Fibroblast of lung (primary cell): ENCODE results near the gene PCDH9. TPM values are rescaled to one million over a fixed set of nuclear protein-coding genes. Genes with fewer than 3 reads are reported as not detected.

ENCODE experiments used
- DNase-seq, 2 donors: peaks; one replicate each; pipeline versions ENCODE4 v3.0.0 to v3.0.0-alpha.2; 2010; ENCODE audit warnings: low read depth in 2 of 2
- H2AFZ ChIP-seq: 2 replicates; pipeline ENCODE4 v1.5.1; 2012; ENCODE audit warnings: low read length, control low read depth, inconsistent platforms
- H3K27ac ChIP-seq: 2 replicates; pipeline ENCODE4 v1.5.1; 2011; ENCODE audit warnings: low read length, control low read depth; ENCODE audit not compliant: insufficient read depth
- H3K27me3 ChIP-seq: 2 replicates; pipeline ENCODE4 v1.5.1; 2011; ENCODE audit warnings: mild to moderate bottlenecking, low read length; ENCODE audit not compliant: control insufficient read depth, insufficient read depth
- H3K36me3 ChIP-seq: 2 replicates; pipeline ENCODE4 v1.5.1; 2011; ENCODE audit warnings: low read length; ENCODE audit not compliant: control insufficient read depth, insufficient read depth
- H3K4me1 ChIP-seq: 2 replicates; pipeline ENCODE4 v1.5.1; 2011; ENCODE audit warnings: low read length; ENCODE audit not compliant: control insufficient read depth, insufficient read depth; ENCODE audit errors: extremely low read depth
- H3K4me2 ChIP-seq: 2 replicates; pipeline ENCODE4 v1.5.1; 2011; ENCODE audit warnings: low read length, control low read depth; ENCODE audit not compliant: insufficient read depth; ENCODE audit errors: extremely low read depth
- H3K4me3 ChIP-seq, 4 experiments: fragments of 200-600 bp in 1 of 4; sonication (generic) in 1 of 4; replicated peaks in 1 of 4; 2 replicates each; pipeline ENCODE4 v1.5.1; 2011 to 2016; ENCODE audit warnings: low read length in 4 of 4, low read depth in 3 of 4, mild to moderate bottlenecking in 3 of 4, control low read depth in 2 of 4, inconsistent platforms in 1 of 4, mixed read lengths in 1 of 4; ENCODE audit not compliant: insufficient read depth in 1 of 4; ENCODE audit errors: control extremely low read depth in 1 of 4
- H3K79me2 ChIP-seq: 2 replicates; pipeline ENCODE4 v1.5.1; 2012; ENCODE audit warnings: mild to moderate bottlenecking, low read length, inconsistent platforms; ENCODE audit not compliant: control insufficient read depth, insufficient read depth
- H3K9ac ChIP-seq: 2 replicates; pipeline ENCODE4 v1.5.1; 2011; ENCODE audit warnings: mild to moderate bottlenecking, low read length, control low read depth; ENCODE audit not compliant: insufficient read depth
- H3K9me3 ChIP-seq: 2 replicates; pipeline ENCODE4 v1.5.1; 2012; ENCODE audit warnings: low read depth, low read length; ENCODE audit not compliant: control insufficient read depth, insufficient read depth
- H4K20me1 ChIP-seq: 2 replicates; pipeline ENCODE4 v1.5.1; 2011; ENCODE audit warnings: low read length; ENCODE audit not compliant: control insufficient read depth, insufficient read depth; ENCODE audit errors: extremely low read depth
- EZH2 ChIP-seq: IDR thresholded peaks from 2 replicates; pipeline ENCODE4 v1.5.1; 2012; ENCODE audit warnings: low read length, control low read depth, mild to moderate bottlenecking; ENCODE audit errors: missing control alignments
- polyA plus RNA-seq, 2 donors: library from polyadenylated mRNA; depleted of rRNA in 1 of 2; stranded (reverse) in 1 of 2; unstranded in 1 of 2; fragments of >200 nt; gene quantifications; 2 replicates each; pipeline ENCODE4 v1.2.1, GENCODE V29; 2011 to 2012; ENCODE audit warnings: missing spikeins in 1 of 2
- total RNA-seq: library from RNA; depleted of rRNA; stranded (reverse); fragments of >200 nt; gene quantifications from 2 replicates; pipeline ENCODE4 v1.2.1, GENCODE V29; 2014
- TF ChIP-seq, protein P1 (sequence below), 2 donors: IDR thresholded peaks in 1 of 2; conservative IDR thresholded peaks in 1 of 2; 1 replicate in 1 of 2; 2 replicates in 1 of 2; pipeline ENCODE4 v1.5.1; 2011 to 2012; ENCODE audit warnings: low read length in 2 of 2, control low read depth in 1 of 2, inconsistent platforms in 1 of 2, low read depth in 1 of 2, mild to moderate bottlenecking in 1 of 2

The PCDH9 gene
- total and polyA plus RNA-seq, 2 donors (not counting 1 experiment from before 2014, with no cell fraction given): 0.50 to 0.67 TPM

DNA sequence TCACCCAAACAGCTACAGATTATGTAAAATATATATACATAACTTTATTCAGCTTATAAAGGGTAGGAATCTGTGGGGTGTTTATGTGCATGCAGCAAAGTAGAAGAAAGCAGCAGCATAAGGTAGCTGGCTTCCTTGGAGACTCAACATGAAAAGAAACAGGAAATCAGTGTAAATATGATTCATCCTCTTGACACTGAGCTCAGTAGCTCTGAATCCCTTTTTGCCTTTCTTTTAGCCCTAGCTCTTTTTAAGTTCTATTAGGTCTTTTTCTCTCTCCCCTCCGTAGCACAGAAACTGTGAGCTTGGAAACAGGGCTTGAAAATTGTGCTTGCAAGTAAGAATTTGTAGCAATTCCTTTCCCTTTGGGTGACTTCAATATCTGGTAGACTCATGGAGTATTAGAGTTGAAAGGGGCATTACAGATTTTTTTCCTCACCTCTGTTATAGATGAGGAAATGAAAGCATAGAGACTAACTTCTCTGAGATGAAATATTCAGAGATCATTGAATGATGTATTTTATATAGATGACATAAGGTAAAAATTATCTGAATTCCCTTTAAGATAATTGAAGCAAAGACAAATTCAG, 314.4 kb downstream of the PCDH9 start:
- Histone ChIP-seq H3K27me3 (no peaks in the 10 kb centered on the region), H4K20me1 (no peaks in the 10 kb centered on the region), H2AFZ (no peak overlapping the region), H3K4me2 (no peak overlapping the region), H3K27ac (no peak overlapping the region), H3K4me3 (no peak overlapping the region), H3K9ac (no peak overlapping the region), H3K36me3 (no peaks in the 10 kb centered on the region), H3K9me3 (no peaks in the 10 kb centered on the region), H3K79me2 (no peaks in the 10 kb centered on the region), H3K4me1 (no peaks in the 10 kb centered on the region)
- DNase-seq: peak in 1 of 2 donors; percentile 65
- TF ChIP-seq EZH2: no peak
- TF ChIP-seq, protein P1, sequence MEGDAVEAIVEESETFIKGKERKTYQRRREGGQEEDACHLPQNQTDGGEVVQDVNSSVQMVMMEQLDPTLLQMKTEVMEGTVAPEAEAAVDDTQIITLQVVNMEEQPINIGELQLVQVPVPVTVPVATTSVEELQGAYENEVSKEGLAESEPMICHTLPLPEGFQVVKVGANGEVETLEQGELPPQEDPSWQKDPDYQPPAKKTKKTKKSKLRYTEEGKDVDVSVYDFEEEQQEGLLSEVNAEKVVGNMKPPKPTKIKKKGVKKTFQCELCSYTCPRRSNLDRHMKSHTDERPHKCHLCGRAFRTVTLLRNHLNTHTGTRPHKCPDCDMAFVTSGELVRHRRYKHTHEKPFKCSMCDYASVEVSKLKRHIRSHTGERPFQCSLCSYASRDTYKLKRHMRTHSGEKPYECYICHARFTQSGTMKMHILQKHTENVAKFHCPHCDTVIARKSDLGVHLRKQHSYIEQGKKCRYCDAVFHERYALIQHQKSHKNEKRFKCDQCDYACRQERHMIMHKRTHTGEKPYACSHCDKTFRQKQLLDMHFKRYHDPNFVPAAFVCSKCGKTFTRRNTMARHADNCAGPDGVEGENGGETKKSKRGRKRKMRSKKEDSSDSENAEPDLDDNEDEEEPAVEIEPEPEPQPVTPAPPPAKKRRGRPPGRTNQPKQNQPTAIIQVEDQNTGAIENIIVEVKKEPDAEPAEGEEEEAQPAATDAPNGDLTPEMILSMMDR (conservative IDR thresholded peaks at IDR 0.05 in 1 of 2, IDR thresholded peaks at IDR 0.05 in 1 of 2; ENCODE audit: low read depth in 1 of 2, low read length in 2 of 2): no peak

DNA sequence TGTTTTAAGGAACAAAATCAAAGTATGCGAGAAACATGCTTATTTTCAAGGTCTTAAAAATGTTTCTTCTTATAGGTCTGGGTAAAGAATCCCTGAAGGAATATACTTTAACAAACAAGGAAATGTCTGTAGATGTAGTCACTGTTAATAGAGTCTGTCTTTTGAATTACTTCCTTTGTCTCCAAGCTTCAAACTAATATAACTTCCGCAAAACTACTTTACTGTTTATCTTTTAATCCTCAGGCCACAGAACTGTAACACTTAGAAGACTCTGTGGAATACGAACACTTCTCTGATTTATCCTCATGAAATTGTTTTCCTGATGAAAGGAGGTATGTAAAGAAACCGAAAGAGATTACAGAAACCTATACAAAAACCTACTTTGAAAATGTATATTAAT, 316.0 kb downstream of the PCDH9 start:
- Histone ChIP-seq H3K36me3 (no peaks in the 10 kb centered on the region), H3K27ac (no peak overlapping the region), H3K4me2 (no peak overlapping the region), H3K9ac (no peak overlapping the region), H2AFZ (no peak overlapping the region), H3K27me3 (no peaks in the 10 kb centered on the region), H3K9me3 (no peaks in the 10 kb centered on the region), H3K79me2 (no peaks in the 10 kb centered on the region), H3K4me1 (no peaks in the 10 kb centered on the region), H3K4me3 (no peak overlapping the region), H4K20me1 (no peaks in the 10 kb centered on the region)
- no peak for DNase-seq
- TF ChIP-seq EZH2: no peak
- TF ChIP-seq, protein P1 (conservative IDR thresholded peaks at IDR 0.05 in 1 of 2, IDR thresholded peaks at IDR 0.05 in 1 of 2; ENCODE audit: low read depth in 1 of 2, low read length in 2 of 2): no peak

DNA sequence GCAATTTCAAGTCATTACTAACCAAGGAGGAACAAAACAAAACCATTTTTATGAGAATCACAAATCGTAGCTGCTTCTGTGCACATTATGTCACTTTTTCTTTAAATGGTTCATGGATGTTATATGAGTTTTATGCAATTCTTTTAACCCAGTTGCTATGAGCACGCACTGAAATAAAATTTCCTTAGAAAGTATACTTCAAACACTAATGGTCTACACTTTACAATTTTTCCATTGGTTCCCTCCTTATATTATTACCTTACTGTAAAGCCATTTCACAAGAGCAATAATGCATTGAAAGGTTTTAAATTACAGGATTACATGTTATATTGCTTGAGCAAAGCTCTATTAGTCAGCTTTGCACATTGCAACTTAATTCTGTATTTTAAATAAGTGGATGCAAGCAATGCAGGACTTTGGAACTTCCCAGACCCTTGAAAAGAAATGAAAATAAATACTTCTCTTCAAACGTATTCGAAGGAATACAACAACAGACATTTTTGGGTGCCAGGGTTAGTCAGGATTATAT, 318.7 kb downstream of the PCDH9 start:
- Histone ChIP-seq H3K4me3 (no peak overlapping the region), H3K9ac (no peak overlapping the region), H4K20me1 (no peaks in the 10 kb centered on the region), H3K79me2 (no peaks in the 10 kb centered on the region), H3K27ac (no peak overlapping the region), H3K4me2 (no peak overlapping the region), H3K9me3 (no peaks in the 10 kb centered on the region), H3K4me1 (no peaks in the 10 kb centered on the region), H3K27me3 (no peaks in the 10 kb centered on the region), H2AFZ (no peak overlapping the region), H3K36me3 (no peaks in the 10 kb centered on the region)
- TF ChIP-seq, protein P1 (conservative IDR thresholded peaks at IDR 0.05 in 1 of 2, IDR thresholded peaks at IDR 0.05 in 1 of 2; ENCODE audit: low read depth in 1 of 2, low read length in 2 of 2): no peak
- no peak for TF ChIP-seq EZH2
- no peak for DNase-seq
